Measurements from ENCODE around the gene YBEY. TPM values are rescaled to one million over a fixed set of nuclear protein-coding genes. Genes with fewer than 3 reads are reported as not detected.
A peak's percentile ranks its signal among the peaks of the same experiment; 100 is the strongest.

Gene YBEY
- total RNA-seq, 1 experiment from 2014 or later: 38.2 TPM

GRCh38 chr21:46284077-46284644 is 2.0 kb upstream of the YBEY start:
- DNase-seq: peak; percentile 42
- CTCF ChIA-PET: no interaction called here
- peak overlapping the region; percentile 84 for H3K4me2 ChIP-seq (ENCODE audit: low read length)
- H4K20me1 ChIP-seq (ENCODE audit: low read length): no peaks in the 10 kb centered on the region
- H3K9me2 ChIP-seq (replicated peaks; ENCODE audit: low read length): no peaks in the 10 kb centered on the region
- H3K4me1 ChIP-seq (ENCODE audit: insufficient read depth, low read length): peaks cover 30% of the 10 kb centered on the region
- peak overlapping the region; percentile 25; the same call in 1 of the 2 replicates for H2AFZ ChIP-seq (ENCODE audit: low read length)
- no peak for TF ChIP-seq EZH2phosphoT487 (IDR thresholded peaks at IDR 0.05; ENCODE audit: borderline replicate concordance, low read length)
- no peak for TF ChIP-seq EZH2 (IDR thresholded peaks at IDR 0.05; ENCODE audit: low read length, unreplicated experiment)
- TF ChIP-seq CTCF (conservative IDR thresholded peaks at IDR 0.05; ENCODE audit: low read depth, low read length): no peak
- no peaks in the 10 kb centered on the region for H3K27me3 ChIP-seq (ENCODE audit: low read length)
- ATAC-seq: 0 out of 2 replicates have a peak, but pooled peaks have one; percentile 3
- intact Hi-C loops (cut with micrococcal nuclease): loop anchor here (1.0 to 2.0 kb wide), 2 partner anchors 15 to 57 kb away; no protein-coding TSS in a partner anchor
- peak overlapping the region; percentile 75 for H3K4me3 ChIP-seq (ENCODE audit: low read length)
- POLR2A ChIA-PET (ENCODE audit: unreplicated experiment): interaction anchor here (0.6 kb wide), 1 partner anchor 43 kb away, joined by 3 read pairs; no protein-coding TSS in a partner anchor
- H3K79me2 ChIP-seq (ENCODE audit: low read length): peaks cover 57% of the 10 kb centered on the region
- no peaks in the 10 kb centered on the region for H3F3A ChIP-seq (ENCODE audit: low read length, unreplicated experiment)
- H3K36me3 ChIP-seq (ENCODE audit: low read depth, low read length): peaks cover 15% of the 10 kb centered on the region
- no TSS peak for BruUV-seq (replicated peaks)
- H3K9me3 ChIP-seq (ENCODE audit: low read length): no peaks in the 10 kb centered on the region
- no peak overlapping the region for H3K27ac ChIP-seq (ENCODE audit: low read length)
- H3K9ac ChIP-seq (ENCODE audit: low read length): peak overlapping the region; percentile 34

DNA sequence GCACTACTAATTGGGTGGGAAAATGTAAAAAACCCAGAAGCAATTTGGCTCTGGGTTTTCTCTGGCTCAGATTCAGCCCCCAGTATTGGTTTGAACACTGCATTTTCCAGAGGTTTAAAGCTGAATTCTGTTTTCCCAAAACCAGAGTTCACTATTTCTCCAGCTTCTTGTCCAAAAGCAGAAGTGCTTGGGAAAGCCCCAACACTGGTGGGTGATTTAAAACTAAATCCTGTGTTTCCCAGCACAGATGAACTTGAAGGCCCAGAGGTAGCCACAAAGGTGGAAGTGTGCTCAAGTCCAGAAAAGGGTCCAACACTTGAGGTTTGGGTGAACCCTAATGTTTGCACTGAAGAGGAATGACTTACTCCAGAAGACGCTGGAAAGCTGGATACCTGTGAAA is 1.4 kb upstream of the YBEY start:
- BruUV-seq (replicated peaks): no TSS peak
- peaks cover 59% of the 10 kb centered on the region for H3K79me2 ChIP-seq (ENCODE audit: low read length)

More for the DNA sequence above, 1.4 kb upstream of the YBEY start:
- no peak for ATAC-seq
- no peak overlapping the region for H3K27ac ChIP-seq (ENCODE audit: low read length)
- H4K20me1 ChIP-seq (ENCODE audit: low read length): no peaks in the 10 kb centered on the region
- H3K9me2 ChIP-seq (replicated peaks; ENCODE audit: low read length): no peaks in the 10 kb centered on the region
- DNase-seq: no peak
- intact Hi-C loops (cut with micrococcal nuclease): loop anchor here (1.0 to 5.0 kb wide), 3 partner anchors 15 to 137 kb away; no protein-coding TSS in a partner anchor
- CTCF ChIA-PET: interaction anchor here (0.6 kb wide), 1 partner anchor 30 kb away, joined by 3 read pairs; no protein-coding TSS in a partner anchor
- POLR2A ChIA-PET (ENCODE audit: unreplicated experiment): interaction anchor here (0.6 kb wide), 1 partner anchor 44 kb away, joined by 3 read pairs; no protein-coding TSS in a partner anchor
- peaks cover 10% of the 10 kb centered on the region for H3K36me3 ChIP-seq (ENCODE audit: low read depth, low read length)
- TF ChIP-seq EZH2 (IDR thresholded peaks at IDR 0.05; ENCODE audit: low read length, unreplicated experiment) (no peak), EZH2phosphoT487 (IDR thresholded peaks at IDR 0.05; ENCODE audit: borderline replicate concordance, low read length) (no peak), CTCF (conservative IDR thresholded peaks at IDR 0.05; ENCODE audit: low read depth, low read length) (no peak)
- peak overlapping the region; percentile 75 for H3K4me3 ChIP-seq (ENCODE audit: low read length)
- peak overlapping the region; percentile 84 for H3K4me2 ChIP-seq (ENCODE audit: low read length)
- no peaks in the 10 kb centered on the region for H3K27me3 ChIP-seq (ENCODE audit: low read length)
- peak overlapping the region; percentile 34; the same call in 1 of the 2 replicates for H3K9ac ChIP-seq (ENCODE audit: low read length)
- no peak overlapping the region for H2AFZ ChIP-seq (ENCODE audit: low read length)
- H3K4me1 ChIP-seq (ENCODE audit: insufficient read depth, low read length): peaks cover 30% of the 10 kb centered on the region
- no peaks in the 10 kb centered on the region for H3F3A ChIP-seq (ENCODE audit: low read length, unreplicated experiment)
- H3K9me3 ChIP-seq (ENCODE audit: low read length): no peaks in the 10 kb centered on the region

Data from PC-3 (cell line).